ENCODE data around the gene LBR.
"Not testable (repeated sequence)": the region's sequence is repeated elsewhere in the genome, so short reads cannot be mapped to it uniquely, and the experiment has no call there.

Gene LBR

GRCh38 chr1:225418059-225418458 lies 9.8 kb downstream of the LBR start:
- no peak for DNase-seq

- DNase-seq = no peak
Observed at GRCh38 chr1:225415967-225416745, 11.7 kb downstream of the LBR start.

GRCh38 chr1:225415307-225415706 lies 12.5 kb downstream of the LBR start:
- no peak for DNase-seq

- DNase-seq = no peak
Observed at GRCh38 chr1:225413708-225414375, 14.0 kb downstream of the LBR start.

- no peak for DNase-seq
Observed at GRCh38 chr1:225412803-225413351, 15.0 kb downstream of the LBR start.

DNA sequence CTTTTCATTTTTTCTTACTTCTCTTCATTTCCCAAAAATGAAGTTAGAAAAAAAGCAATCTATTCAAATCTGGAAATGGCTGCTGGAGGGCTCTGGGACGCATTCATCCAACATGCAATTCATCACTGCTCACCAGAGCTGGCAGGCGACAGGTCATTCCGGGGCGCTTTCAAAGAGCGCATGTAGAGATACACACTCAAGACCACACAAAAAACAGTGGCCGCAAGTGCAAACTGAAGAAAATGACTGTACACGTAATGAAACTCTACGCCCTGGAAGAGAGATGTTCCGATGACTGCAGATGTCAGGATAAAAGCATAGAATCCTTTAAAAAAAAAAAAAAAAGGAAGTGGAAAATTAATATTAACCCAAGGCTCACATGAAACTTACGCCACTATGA lies 15.5 kb downstream of the LBR start:
- no peak for DNase-seq

DNA sequence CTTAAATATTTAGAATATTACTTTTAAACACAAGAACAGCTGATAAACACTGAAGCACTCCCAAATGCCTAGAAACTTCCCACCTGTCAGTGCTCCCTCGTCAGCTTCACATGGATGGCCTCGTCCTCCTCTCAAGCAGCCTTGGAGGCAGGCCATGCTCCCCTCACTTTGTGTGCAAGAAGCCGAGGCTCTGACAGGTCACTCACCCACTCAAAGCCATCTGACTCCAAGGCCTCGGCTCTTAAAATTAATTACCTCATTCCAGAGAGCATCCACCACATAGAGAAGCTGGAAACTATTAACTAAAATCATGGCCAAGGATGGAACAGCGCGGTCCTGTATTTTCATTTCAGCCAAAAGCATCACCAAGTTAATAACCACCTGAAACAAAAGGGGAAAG lies 17.8 kb downstream of the LBR start:
- DNase-seq = no peak

DNA sequence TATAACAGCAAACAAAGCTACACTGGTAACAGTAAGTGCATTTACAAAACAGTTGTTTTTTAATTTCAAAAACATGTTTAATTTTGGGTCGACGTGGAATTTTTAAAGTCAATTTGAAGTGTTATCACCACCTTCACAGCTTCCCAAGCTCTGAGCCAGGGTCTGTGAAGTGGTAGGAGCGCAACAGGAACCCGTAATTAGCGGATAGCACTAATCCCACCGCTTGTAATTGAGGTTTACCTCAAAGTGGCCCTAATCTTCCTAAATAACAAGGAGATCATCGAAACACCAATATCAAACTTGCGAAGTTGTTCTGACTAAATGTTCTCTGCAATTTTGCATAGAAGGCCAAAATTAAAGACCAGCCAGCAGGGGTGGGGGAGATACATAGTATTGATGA lies 18.8 kb downstream of the LBR start:
- DNase-seq = no peak

DNA sequence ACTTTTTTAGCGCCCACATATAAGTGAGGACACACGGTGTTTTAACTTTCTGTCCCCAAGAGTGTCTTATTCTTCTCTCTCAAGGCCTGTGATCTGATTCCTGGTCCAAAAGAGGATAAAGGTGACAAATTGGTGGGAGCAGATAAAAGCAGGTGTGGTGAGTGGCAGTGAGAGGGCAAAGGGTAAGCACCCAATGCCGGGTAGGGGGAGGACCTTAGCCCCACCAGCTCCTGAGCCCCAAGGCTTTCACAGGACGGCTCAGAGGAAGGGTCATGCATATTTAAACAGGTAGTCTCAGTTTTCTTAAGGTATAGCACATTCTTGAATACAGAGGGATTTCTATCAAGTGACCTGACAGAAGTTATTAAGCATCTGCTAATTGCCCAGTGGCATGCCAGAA lies 19.6 kb downstream of the LBR start:
- DNase-seq = no peak

- no peak for DNase-seq
Observed at GRCh38 chr1:225407755-225408154, 20.1 kb downstream of the LBR start.

DNA sequence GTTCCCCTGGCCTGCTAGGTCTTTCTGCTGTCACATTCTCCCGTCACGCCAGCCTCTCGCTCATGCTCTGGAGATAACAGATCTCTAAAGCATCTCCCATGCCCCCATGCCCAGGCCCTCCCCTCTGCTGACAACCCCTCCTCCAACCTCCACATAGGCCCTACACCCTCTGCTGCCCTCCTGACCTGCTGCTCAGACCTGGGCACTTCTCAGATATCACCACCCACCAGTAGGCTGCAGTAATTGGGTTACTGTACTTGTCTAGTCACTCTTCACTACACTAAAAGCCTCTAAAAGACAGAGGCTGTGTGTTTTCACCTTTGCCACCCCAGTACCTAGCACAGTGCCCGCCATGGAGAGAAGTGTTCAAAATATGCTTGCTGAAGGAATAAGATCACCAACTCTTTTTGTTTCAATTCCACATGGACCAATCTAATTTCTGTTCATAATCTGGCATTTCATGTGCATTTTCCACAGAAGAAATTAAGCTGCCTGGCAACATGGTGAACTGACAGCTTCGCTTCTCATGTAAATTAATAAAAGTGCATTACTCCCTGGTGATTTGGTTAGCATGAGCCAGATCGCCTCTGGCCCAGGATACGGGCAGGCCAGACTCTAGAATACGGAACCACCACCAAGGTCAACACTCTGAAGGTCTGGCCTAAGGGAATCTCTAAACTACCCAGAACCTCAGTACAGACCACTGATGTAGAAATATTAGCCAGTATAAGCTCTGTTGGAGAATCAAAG lies 20.7 kb downstream of the LBR start:
- DNase-seq = no peak

- no peak for DNase-seq
Observed at GRCh38 chr1:225400968-225401367, 26.9 kb downstream of the LBR start.

DNA sequence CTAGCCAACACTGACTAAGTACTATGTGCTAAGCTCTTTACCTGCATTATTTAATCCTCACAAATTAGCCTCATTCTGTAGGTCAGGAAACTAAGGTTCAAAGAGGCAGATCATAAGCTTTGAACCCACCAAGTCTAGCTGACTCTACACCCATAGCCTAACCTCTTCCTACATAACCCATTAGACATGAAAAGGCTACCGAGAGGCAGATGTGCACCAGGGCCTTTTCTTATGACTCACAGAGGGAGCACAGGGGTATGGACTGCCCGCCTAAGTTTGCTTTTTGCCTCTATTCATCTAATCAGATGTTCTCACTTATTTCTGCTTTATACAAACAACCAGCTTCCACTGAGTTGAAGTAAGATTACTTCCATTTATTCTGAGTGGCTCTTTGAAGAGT lies 31.5 kb downstream of the LBR start:
- DNase-seq = no peak

GRCh38 chr1:225389843-225390242 lies 38.0 kb downstream of the LBR start:
- no peak for DNase-seq

DNA sequence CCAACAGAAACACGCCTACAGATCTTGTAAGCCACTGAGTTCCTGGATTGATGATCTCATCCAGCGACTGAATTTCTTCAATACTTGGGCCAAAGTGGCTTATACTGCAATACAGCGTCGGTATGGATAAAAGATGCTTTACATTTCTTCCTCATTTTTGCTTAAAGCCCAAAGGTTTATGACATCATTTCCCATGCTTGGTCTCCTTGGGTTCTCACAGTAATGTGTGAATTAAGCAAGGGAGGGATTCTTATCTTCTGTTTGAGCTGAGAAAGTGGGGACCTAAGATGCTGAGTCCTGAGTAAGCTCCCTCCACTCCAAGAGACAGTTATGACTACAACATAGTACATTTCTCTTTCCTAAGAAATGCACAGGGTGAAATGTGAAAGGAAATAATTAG lies 39.5 kb downstream of the LBR start:
- no peak for DNase-seq

- not testable (repeated sequence) for DNase-seq
Observed at GRCh38 chr1:225386860-225387259, 41.0 kb downstream of the LBR start.

GRCh38 chr1:225380691-225381090 lies 47.1 kb downstream of the LBR start:
- DNase-seq = no peak

GRCh38 chr1:225378880-225379279 lies 49.0 kb downstream of the LBR start:
- DNase-seq = no peak

GRCh38 chr1:225374996-225375395 lies 52.8 kb downstream of the LBR start:
- no peak for DNase-seq

GRCh38 chr1:225373155-225373554 lies 54.7 kb downstream of the LBR start:
- no peak for DNase-seq

DNA sequence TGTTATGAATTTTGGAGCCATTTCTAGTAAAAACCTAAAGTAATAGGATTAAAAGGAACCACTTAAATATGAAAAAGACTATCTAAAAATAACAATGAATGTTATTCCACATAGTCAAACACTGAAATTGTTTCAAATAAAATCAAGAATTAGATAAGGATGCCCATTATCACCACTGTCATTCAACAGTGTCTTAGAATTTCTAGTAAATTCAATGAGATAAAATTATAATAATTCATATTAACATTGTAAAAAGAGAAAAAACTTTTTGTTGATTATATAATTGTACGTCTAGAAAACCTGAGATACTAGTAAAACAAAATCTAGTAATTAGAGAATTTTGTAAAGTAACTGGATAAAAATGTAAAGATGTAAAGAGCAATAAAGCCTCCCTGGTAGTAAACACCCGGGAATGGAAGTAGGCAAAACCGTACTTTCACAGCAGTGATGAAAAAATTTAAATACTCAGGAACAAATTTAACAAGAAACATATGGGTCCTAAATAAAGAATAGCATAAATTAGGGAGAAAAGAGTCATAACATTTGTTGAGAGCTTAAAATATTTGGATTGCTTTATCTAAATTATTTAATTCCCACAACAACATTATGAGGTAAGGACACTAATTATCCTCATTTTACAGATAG lies 56.4 kb downstream of the LBR start:
- no peak for DNase-seq

GRCh38 chr1:225368036-225368552 lies 59.7 kb downstream of the LBR start:
- DNase-seq = no peak

- DNase-seq = no peak
Observed at GRCh38 chr1:225366552-225366951, 61.3 kb downstream of the LBR start.
